Suppressor macrophage treated with lipopolysaccharide for 4 hours (primary cell): ENCODE measurements around the gene COL5A1.

Experiments used
- DNase-seq: peaks from one replicate; pipeline ENCODE4 v3.0.0-alpha.2; 2020

The COL5A1 gene

DNA sequence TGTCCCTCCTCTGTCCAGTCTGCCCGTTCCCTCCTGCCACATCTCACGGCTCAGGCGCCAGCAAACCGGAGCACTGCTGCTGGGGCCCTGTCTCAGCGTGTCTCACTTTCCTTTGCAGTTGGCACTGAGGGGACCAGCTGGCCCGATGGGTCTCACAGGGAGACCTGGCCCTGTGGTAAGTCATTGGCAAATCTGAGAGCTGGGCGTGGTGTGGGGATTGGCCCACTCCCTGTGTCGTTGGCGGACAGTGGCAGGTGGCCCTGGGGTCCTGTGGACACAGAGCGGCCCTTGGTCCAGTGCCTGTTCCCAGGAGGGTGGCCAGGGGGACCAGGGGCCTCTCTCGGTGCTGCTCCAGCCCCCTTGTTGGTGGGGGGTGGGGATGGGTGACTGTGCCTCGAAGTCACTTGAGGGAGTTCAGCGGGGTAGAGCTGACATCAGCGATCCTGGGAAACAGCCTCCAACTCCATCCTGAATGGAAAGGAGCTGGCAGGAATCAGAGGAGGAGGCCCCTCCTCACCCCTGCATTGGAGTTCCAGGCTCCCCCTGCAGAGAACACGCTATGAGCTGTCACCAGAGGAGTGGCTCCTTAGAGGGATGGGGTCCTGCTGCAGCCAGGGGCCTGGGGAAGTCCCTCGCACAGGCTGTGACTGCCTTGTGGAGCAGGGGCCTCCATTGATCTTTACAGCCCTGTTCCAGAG, 111.0 kb downstream of the COL5A1 start:
- no peak for DNase-seq

DNA sequence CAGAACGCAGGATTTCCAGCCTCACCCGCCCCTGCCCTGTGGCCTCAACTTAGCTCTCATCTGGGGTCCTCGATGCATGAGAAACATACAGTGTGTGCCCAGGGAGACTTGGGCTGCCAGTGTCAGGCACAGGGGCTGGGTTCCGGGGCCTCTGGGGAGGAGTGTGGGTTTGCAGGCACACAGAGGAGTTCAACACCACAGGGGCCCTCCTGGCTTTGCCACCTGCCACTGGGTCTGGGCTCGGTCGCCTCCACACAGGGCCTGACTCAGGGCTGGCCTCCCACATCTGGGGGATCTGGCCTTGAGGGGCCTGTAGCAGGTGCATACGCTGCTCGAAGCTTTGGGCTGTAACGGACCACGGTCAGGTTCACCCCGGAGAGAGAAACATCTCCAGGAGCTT, 111.6 kb downstream of the COL5A1 start:
- no peak for DNase-seq

DNA sequence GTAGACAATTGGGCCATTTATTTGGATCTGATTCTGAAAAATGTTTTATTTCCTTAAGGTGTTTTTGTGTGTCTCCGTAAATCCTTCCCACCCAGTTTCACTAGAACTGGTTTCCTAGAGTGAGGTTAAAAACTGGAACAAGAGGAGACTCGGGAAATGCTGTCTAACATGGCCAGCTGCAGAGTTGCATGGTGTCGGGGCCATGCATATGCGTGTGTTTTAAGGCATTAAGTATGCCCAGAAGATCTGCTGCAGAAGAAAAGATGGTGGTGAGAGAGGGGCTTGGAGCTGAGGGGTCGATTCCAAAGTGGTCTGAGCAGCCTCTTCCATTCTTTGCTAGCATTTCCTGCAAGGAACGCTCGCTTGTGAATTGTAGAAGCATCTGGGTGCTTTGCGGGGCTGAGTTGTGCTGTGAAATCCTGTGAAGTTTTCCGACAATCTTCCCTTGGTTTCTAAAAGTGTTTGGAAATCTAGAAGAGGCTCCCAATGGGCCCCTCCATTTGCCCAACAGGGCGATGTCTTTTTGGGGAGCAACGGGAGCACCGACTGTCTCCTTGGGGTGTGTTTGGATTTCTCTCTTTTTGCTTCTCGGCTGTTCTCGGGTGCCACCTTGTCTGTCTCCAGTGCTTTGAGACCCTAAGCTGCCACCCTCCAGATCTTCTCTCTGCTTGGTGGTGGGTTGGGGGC, 113.8 kb downstream of the COL5A1 start:
- no peak for DNase-seq

- DNase-seq, result no peak
These were observed 114.5 kb downstream of the COL5A1 start for GRCh38 chr9:134756098-134756497.

GRCh38 chr9:134757216-134757975, 115.8 kb downstream of the COL5A1 start:
- no peak for DNase-seq

GRCh38 chr9:134758949-134759607, 117.5 kb downstream of the COL5A1 start:
- DNase-seq, result no peak

DNA sequence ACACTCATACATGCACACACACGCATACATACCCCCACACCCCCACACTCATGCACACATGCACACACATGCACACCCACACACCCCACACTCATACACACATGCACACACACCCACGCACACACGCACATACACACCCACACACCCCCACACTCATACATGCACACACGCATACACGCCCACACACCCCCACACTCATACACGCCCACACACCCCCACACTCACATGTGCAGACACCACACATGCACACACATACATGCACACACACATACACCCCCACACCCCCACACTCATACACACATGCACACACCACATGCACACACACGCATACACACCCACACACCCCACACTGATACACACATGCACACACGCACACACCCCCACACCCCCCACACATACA, 118.3 kb downstream of the COL5A1 start:
- no peak for DNase-seq

GRCh38 chr9:134760750-134761420, 119.3 kb downstream of the COL5A1 start:
- no peak for DNase-seq

GRCh38 chr9:134764473-134765269, 123.1 kb downstream of the COL5A1 start:
- no peak for DNase-seq

- DNase-seq, result no peak
These were observed 124.2 kb downstream of the COL5A1 start for GRCh38 chr9:134765785-134766184.

- no peak for DNase-seq
These were observed 125.0 kb downstream of the COL5A1 start for GRCh38 chr9:134766587-134766986.

GRCh38 chr9:134768332-134768708, 126.7 kb downstream of the COL5A1 start:
- no peak for DNase-seq

GRCh38 chr9:134768709-134769351, 127.2 kb downstream of the COL5A1 start:
- no peak for DNase-seq

GRCh38 chr9:134770972-134771971, 129.7 kb downstream of the COL5A1 start:
- peak; percentile 23 for DNase-seq

DNA sequence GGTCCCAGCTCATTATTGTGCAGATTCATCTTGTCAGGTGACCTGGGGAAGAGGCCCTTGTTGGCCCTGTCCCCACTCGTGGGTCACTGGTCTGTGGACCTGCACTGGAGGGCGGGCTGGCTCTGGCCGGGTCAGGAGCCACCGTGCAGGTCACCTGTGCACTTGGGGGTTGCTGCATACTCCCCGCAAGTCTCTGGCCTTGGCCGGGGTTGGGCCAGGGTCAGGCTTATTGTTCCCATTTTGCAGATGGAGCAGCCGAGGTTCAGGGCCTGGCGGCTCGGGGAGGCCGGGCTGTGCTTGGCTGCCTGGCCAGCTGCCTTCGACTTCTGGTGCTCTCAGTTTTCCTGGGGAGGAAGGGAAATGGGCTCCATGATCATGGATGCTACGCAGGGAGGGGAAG, 130.7 kb downstream of the COL5A1 start:
- no peak for DNase-seq

- DNase-seq, result no peak
These were observed 132.2 kb downstream of the COL5A1 start for GRCh38 chr9:134773842-134774241.

GRCh38 chr9:134774410-134774809, 132.8 kb downstream of the COL5A1 start:
- no peak for DNase-seq

DNA sequence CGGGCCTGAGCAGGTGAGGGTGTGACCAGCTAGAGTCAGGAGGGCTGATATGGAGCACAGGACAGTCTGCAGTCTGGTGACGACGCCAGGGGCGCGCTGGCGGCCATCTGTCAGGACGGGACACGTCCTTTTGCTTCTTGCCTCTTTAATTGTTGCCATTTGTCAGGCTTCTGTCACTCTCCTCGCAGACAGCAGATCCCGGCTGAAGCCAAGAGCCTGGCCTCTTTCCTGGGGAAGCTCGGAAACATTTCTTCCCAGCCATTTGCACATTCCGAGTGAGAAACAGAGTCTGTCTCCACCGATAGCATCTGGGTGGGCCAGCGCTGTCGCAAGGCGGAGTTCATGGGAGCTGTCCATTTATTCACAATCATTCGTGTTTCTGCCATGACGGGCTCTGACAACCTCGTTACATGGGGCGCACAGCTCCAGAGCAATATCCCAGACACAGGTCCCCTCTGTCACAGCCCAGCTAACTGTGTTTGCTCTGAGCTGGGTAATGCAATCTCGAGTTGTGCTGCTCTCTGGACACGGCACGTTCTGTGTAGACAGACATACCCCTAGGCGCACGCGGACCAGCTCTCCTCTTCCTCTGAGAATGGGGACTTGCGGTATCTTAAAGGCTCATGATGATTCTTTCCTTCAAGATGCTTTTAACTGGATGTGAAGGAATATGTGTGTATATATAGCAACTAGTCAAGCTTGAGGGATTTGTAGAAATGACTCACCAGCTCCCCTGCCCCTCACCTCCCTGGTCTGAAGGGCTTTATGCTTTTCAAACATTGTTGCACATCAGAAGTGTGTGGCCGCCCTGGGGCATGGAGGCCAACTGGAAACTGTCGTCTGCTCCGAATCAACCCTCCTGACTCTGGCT, 133.7 kb downstream of the COL5A1 start:
- no peak for DNase-seq
